Smooth muscle cell (in vitro differentiated cells): ENCODE results near the gene SLC66A1. TPM values are rescaled to one million over a fixed set of nuclear protein-coding genes. Genes with fewer than 3 reads are reported as not detected.
A peak's percentile ranks its signal among the peaks of the same experiment; 100 is the strongest.

Source experiments
- DNase-seq: peaks from one replicate; lab custom pipeline; 2025; ENCODE audit not compliant: unreplicated experiment; lab: John Stamatoyannopoulos, UW
- H2AFZ ChIP-seq: fragments of 200-600 bp; sonication (generic); 2 replicates; pipeline ENCODE4 v1.6.0; 2016; ENCODE audit warnings: antibody characterized with exemption, low read depth, mild to moderate bottlenecking
- H3F3A ChIP-seq: fragments of 200-600 bp; sonication (generic); 2 replicates; pipeline ENCODE4 v1.6.0; 2017; ENCODE audit warnings: antibody characterized with exemption, low read depth
- H3K27ac ChIP-seq: fragments of 200-600 bp; sonication (generic); 2 replicates; pipeline ENCODE4 v1.5.1; 2016; ENCODE audit warnings: low read depth, mild to moderate bottlenecking
- H3K27me3 ChIP-seq: fragments of 200-600 bp; sonication (generic); 2 replicates; pipeline ENCODE4 v1.6.1; 2016; ENCODE audit warnings: low read depth, mild to moderate bottlenecking
- H3K36me3 ChIP-seq: fragments of 200-600 bp; sonication (generic); 2 replicates; pipeline ENCODE4 v1.5.1; 2016; ENCODE audit warnings: low read depth
- H3K4me1 ChIP-seq: fragments of 200-600 bp; sonication (generic); 2 replicates; pipeline ENCODE4 v1.5.1; 2016; ENCODE audit warnings: low read depth
- H3K4me2 ChIP-seq: fragments of 200-600 bp; sonication (generic); 2 replicates; pipeline ENCODE4 v1.6.0; 2016; ENCODE audit warnings: mild to moderate bottlenecking
- H3K4me3 ChIP-seq: fragments of 200-600 bp; sonication (generic); 2 replicates; pipeline ENCODE4 v1.5.1; 2016; ENCODE audit warnings: mild to moderate bottlenecking
- H3K79me2 ChIP-seq: fragments of 200-600 bp; sonication (generic); 2 replicates; pipeline ENCODE4 v1.6.0; 2016; ENCODE audit warnings: low read depth, mild to moderate bottlenecking
- H3K9ac ChIP-seq: fragments of 200-600 bp; sonication (generic); 2 replicates; pipeline ENCODE4 v1.6.0; 2016; ENCODE audit warnings: low read depth
- H3K9me3 ChIP-seq: fragments of 200-600 bp; sonication (generic); replicated peaks from 2 replicates; pipeline ENCODE4 v1.5.1; 2016; ENCODE audit warnings: low read depth
- H4K20me1 ChIP-seq: fragments of 200-600 bp; sonication (generic); 2 replicates; pipeline ENCODE4 v1.6.0; 2016; ENCODE audit warnings: low read depth
- CTCF ChIP-seq: fragments of 200-600 bp; sonication (generic); IDR thresholded peaks from 2 replicates; pipeline ENCODE4 v1.5.1; 2017; ENCODE audit warnings: borderline replicate concordance, mild to moderate bottlenecking, antibody characterized with exemption; ENCODE audit not compliant: insufficient read depth, poor library complexity, severe bottlenecking
- WGBS: methylation state at CpG from one replicate; pipeline ENCODE4 v1.1.7; 2016; ENCODE audit warnings: low lambda C conversion rate; 5-methylcytosine and 5-hydroxymethylcytosine counted together
- polyA plus RNA-seq: library from polyadenylated mRNA; unstranded; fragments of >200 nt; fragmentation: Nextera tagmentation; extraction: Ambion mirVana; gene quantifications from 2 replicates; pipeline ENCODE4 v1.2.1, GENCODE V29; 2016
- total RNA-seq: library from RNA; depleted of rRNA; stranded (reverse); fragments of >200 nt; gene quantifications from 2 replicates; pipeline ENCODE4 v1.2.3, GENCODE V29; 2014

SLC66A1 gene
- total and polyA plus RNA-seq, 2 experiments from 2014 or later, result 21.9 to 23.9 TPM

DNA sequence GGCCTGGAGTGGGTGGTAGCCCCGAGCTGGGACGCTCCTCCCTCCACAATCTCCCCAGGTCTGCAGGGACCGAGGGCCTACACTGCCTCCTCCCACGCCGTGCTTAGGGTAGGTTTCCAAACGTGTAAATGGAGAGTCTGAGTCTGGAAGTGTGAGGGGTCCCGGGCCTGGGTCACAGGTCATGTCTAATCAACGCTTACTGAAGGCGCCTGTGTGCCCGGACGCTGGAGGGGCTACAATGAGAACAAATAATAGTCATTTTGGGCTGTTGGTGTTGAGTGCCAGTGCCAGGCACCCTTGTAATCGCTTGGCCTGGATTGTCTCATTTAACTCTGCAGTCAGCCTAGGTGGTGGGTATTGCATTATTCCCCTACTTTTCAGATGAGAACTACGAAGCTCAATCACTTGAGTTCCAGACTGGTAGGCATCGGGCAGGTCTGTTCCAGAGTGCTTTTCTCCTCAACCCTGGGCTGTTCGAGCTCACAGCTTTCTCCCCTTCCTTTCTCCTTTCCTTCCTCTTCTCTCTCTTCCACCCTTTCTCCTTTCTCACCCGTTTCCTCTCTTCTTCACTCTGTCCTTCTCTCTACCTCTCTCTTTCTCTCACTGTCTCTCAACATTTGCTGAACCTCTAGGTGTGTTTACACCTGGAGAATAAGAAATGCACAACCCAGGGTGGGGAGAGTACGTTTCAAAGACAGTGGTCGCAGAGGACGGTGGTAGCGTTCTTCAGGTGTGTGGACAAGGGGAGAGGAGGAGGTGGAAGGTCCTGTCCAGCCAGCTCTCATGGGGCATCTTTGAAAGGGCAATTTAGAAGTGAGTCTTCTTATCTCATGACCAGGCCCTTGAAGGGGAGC is 883 bp downstream of the SLC66A1 start:
- H3K27ac ChIP-seq, result peak overlapping the region; percentile 93
- H3K36me3 ChIP-seq, result no peaks in the 10 kb centered on the region
- no peaks in the 10 kb centered on the region for H3K9me3 ChIP-seq
- WGBS, result 54% methylated on average over 20 of the region's 20 CpGs
- H4K20me1 ChIP-seq, result peaks cover 37% of the 10 kb centered on the region
- H2AFZ ChIP-seq, result peak overlapping the region; percentile 56
- H3K79me2 ChIP-seq, result peaks cover 4% of the 10 kb centered on the region
- H3K4me1 ChIP-seq, result peaks cover 3% of the 10 kb centered on the region
- TF ChIP-seq CTCF, result no peak
- peak overlapping the region; percentile 96 for H3K9ac ChIP-seq
- no peak for DNase-seq
- no peaks in the 10 kb centered on the region for H3K27me3 ChIP-seq
- no peaks in the 10 kb centered on the region for H3F3A ChIP-seq
- H3K4me2 ChIP-seq, result peak overlapping the region; percentile 97
- peak overlapping the region; percentile 94 for H3K4me3 ChIP-seq

DNA sequence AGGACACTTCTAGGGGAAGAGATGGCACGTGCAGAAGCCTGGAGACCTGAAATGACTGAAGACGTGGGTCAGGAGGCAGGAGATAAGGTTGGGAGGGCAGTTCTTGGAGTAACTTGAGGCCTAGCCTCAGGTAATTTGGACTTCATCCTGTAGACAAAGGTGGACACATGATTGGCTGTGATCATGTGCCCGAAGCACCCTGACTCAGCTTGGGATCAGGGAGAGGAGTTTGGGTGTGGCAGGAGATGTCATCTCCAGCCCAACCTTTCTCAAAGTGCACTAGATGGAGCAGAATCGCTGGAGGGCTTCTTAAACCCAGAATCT is 1.5 kb downstream of the SLC66A1 start:
- Histone ChIP-seq H3K79me2 (peaks cover 4% of the 10 kb centered on the region), H4K20me1 (peaks cover 37% of the 10 kb centered on the region), H3K27me3 (no peaks in the 10 kb centered on the region), H3K4me3 (no peak overlapping the region), H2AFZ (no peak overlapping the region), H3F3A (no peaks in the 10 kb centered on the region), H3K9me3 (no peaks in the 10 kb centered on the region), H3K4me1 (peaks cover 3% of the 10 kb centered on the region), H3K4me2 (peak overlapping the region; percentile 97), H3K9ac (no peak overlapping the region), H3K27ac (no peak overlapping the region), H3K36me3 (no peaks in the 10 kb centered on the region)
- no peak for TF ChIP-seq CTCF
- WGBS, result 90% methylated on average over 4 of the region's 4 CpGs
- no peak for DNase-seq

- Histone ChIP-seq H3K4me1 (peaks cover 3% of the 10 kb centered on the region), H3K4me3 (no peak overlapping the region), H3K9me3 (no peaks in the 10 kb centered on the region), H3K27me3 (no peaks in the 10 kb centered on the region), H2AFZ (no peak overlapping the region), H4K20me1 (peaks cover 34% of the 10 kb centered on the region), H3K4me2 (no peak overlapping the region), H3K36me3 (no peaks in the 10 kb centered on the region), H3F3A (no peaks in the 10 kb centered on the region), H3K79me2 (peaks cover 4% of the 10 kb centered on the region), H3K9ac (no peak overlapping the region), H3K27ac (no peak overlapping the region)
- no peak for DNase-seq
- no peak for TF ChIP-seq CTCF
- 94% methylated on average over 10 of the region's 10 CpGs for WGBS
Measured at GRCh38 chr1:19313961-19314882, 2.1 kb downstream of the SLC66A1 start.
